GM21529 (cell line): ENCODE data around the gene TXNRD2.

Experiments
- ATAC-seq: cut with Tn5 transposase; IDR thresholded peaks from one replicate; pipeline ENCODE4 v1.9.1; 2021; ENCODE audit not compliant: unreplicated experiment

The TXNRD2 gene

GRCh38 chr22:19868333-19868732 is 73.3 kb downstream of the TXNRD2 start:
- ATAC-seq: no peak

GRCh38 chr22:19867617-19868016 is 74.0 kb downstream of the TXNRD2 start:
- ATAC-seq: no peak

- ATAC-seq: no peak
Measured at GRCh38 chr22:19866665-19867009, 75.0 kb downstream of the TXNRD2 start.

GRCh38 chr22:19865141-19865829 is 76.3 kb downstream of the TXNRD2 start:
- no peak for ATAC-seq

- ATAC-seq: no peak
Measured at GRCh38 chr22:19864538-19865106, 77.0 kb downstream of the TXNRD2 start.

GRCh38 chr22:19863571-19863970 is 78.0 kb downstream of the TXNRD2 start:
- ATAC-seq: no peak

- ATAC-seq: no peak
Measured at GRCh38 chr22:19862619-19863246, 78.9 kb downstream of the TXNRD2 start.

- ATAC-seq: no peak
Measured at GRCh38 chr22:19859861-19860510, 81.6 kb downstream of the TXNRD2 start.

- ATAC-seq: no peak
Measured at GRCh38 chr22:19857382-19857781, 84.2 kb downstream of the TXNRD2 start.

- ATAC-seq: peak; percentile 16
Measured at GRCh38 chr22:19855504-19856409, 85.9 kb downstream of the TXNRD2 start.

GRCh38 chr22:19854778-19855503 is 86.7 kb downstream of the TXNRD2 start, which contains the start of the genes GNB1L and RTL10:
GNB1L (minus strand) TSS chr22:19854874; CDS start chr22:19821355, 33,519 bp downstream.
RTL10 (minus strand) TSS chr22:19854874; CDS start chr22:19852261, 2,613 bp downstream.
- peak; percentile 78 for ATAC-seq

GRCh38 chr22:19853879-19854777 is 87.5 kb downstream of the TXNRD2 start:
- peak; percentile 4 for ATAC-seq

GRCh38 chr22:19853058-19853878 is 88.3 kb downstream of the TXNRD2 start:
- no peak for ATAC-seq

GRCh38 chr22:19852177-19852781 is 89.3 kb downstream of the TXNRD2 start:
- ATAC-seq: no peak

- ATAC-seq: no peak
Measured at GRCh38 chr22:19851291-19852176, 90.1 kb downstream of the TXNRD2 start.

GRCh38 chr22:19850763-19851109 is 90.9 kb downstream of the TXNRD2 start:
- no peak for ATAC-seq
